Neuronal stem cell (in vitro differentiated cells): ENCODE measurements around the gene ALG14.
A peak's percentile ranks its signal among the peaks of the same experiment; 100 is the strongest.

Source experiments
- DNase-seq: peaks from one replicate; pipeline ENCODE4 v3.0.0-alpha.2; 2013; ENCODE audit warnings: low spot score
- H2AFZ ChIP-seq: one replicate; pipeline ENCODE4 v1.6.1; 2013; ENCODE audit warnings: mild to moderate bottlenecking, low read length, inconsistent platforms
- H2AK5ac ChIP-seq: 2 replicates; pipeline ENCODE4 v1.6.1; 2013; ENCODE audit warnings: low read depth, mild to moderate bottlenecking, inconsistent platforms, low read length, moderate library complexity, mixed read lengths
- H2BK120ac ChIP-seq: 2 replicates; pipeline ENCODE4 v1.6.1; 2013; ENCODE audit warnings: low read depth, mild to moderate bottlenecking, inconsistent platforms, low read length, moderate library complexity, mixed read lengths
- H2BK12ac ChIP-seq: one replicate; pipeline ENCODE4 v1.6.1; 2013; ENCODE audit warnings: low read length, inconsistent platforms
- H2BK15ac ChIP-seq: 2 replicates; pipeline ENCODE4 v1.6.1; 2013; ENCODE audit warnings: mild to moderate bottlenecking, low read length, inconsistent platforms, mixed read lengths
- H2BK5ac ChIP-seq: one replicate; pipeline ENCODE4 v1.6.1; 2013; ENCODE audit warnings: inconsistent platforms, mild to moderate bottlenecking, low read length, moderate library complexity
- H3K14ac ChIP-seq: one replicate; pipeline ENCODE4 v1.6.1; 2013; ENCODE audit warnings: low read length, inconsistent platforms
- H3K18ac ChIP-seq: 2 replicates; pipeline ENCODE4 v1.6.1; 2013; ENCODE audit warnings: low read length, inconsistent platforms
- H3K23ac ChIP-seq: 2 replicates; pipeline ENCODE4 v1.6.1; 2013; ENCODE audit warnings: low read depth, mild to moderate bottlenecking, mixed read lengths, low read length, inconsistent platforms; ENCODE audit not compliant: poor library complexity
- H3K27ac ChIP-seq: replicated peaks from 3 replicates; pipeline ENCODE4 v1.5.1; 2013; ENCODE audit warnings: low read length, inconsistent platforms
- H3K27me3 ChIP-seq, 3 experiments: 2 replicates each; pipeline ENCODE4 v1.6.1; 2013; ENCODE audit warnings: low read length in 3 of 3, mild to moderate bottlenecking in 2 of 3, inconsistent platforms in 1 of 3, low read depth in 1 of 3, mixed read lengths in 1 of 3, moderate library complexity in 1 of 3; ENCODE audit not compliant: control insufficient read depth in 3 of 3, insufficient read depth in 3 of 3
- H3K36me3 ChIP-seq, 2 donors: replicated peaks in 1 of 2; 2 replicates each; pipeline ENCODE4 v1.6.1; 2013; ENCODE audit warnings: low read length in 2 of 2; ENCODE audit not compliant: control insufficient read depth in 2 of 2, insufficient read depth in 2 of 2
- H3K4ac ChIP-seq: 2 replicates; pipeline ENCODE4 v1.6.1; 2013; ENCODE audit warnings: inconsistent platforms, mild to moderate bottlenecking, low read length, moderate library complexity
- H3K4me1 ChIP-seq, 2 donors: 1 replicate in 1 of 2; 2 replicates in 1 of 2; pipeline ENCODE4 v1.6.1; 2013; ENCODE audit warnings: low read length in 2 of 2, low read depth in 1 of 2; ENCODE audit not compliant: control insufficient read depth in 2 of 2, insufficient read depth in 1 of 2
- H3K4me2 ChIP-seq: one replicate; pipeline ENCODE4 v1.6.1; 2013; ENCODE audit warnings: mild to moderate bottlenecking, low read length, inconsistent platforms; ENCODE audit not compliant: insufficient read depth, poor library complexity, severe bottlenecking
- H3K4me3 ChIP-seq, 2 donors: 2 replicates each; pipeline ENCODE4 v1.5.1; 2013; ENCODE audit warnings: low read length in 2 of 2, mild to moderate bottlenecking in 2 of 2, inconsistent platforms in 1 of 2, moderate library complexity in 1 of 2
- H3K79me1 ChIP-seq: one replicate; pipeline ENCODE4 v1.6.1; 2013; ENCODE audit warnings: low read depth, mild to moderate bottlenecking, inconsistent platforms, low read length, moderate library complexity
- H3K9ac ChIP-seq: one replicate; pipeline ENCODE4 v1.6.1; 2013; ENCODE audit warnings: mild to moderate bottlenecking, low read depth, low read length, inconsistent platforms; ENCODE audit not compliant: poor library complexity
- H3K9me3 ChIP-seq, 2 donors: replicated peaks in 1 of 2; 2 replicates each; pipeline versions ENCODE3 to v1.6.1; 2013; ENCODE audit warnings: low read length in 2 of 2, mild to moderate bottlenecking in 2 of 2, inconsistent platforms in 1 of 2, low read depth in 1 of 2, mixed read lengths in 1 of 2, moderate library complexity in 1 of 2; ENCODE audit not compliant: control insufficient read depth in 2 of 2, insufficient read depth in 1 of 2
- H4K8ac ChIP-seq: one replicate; pipeline ENCODE4 v1.6.1; 2013; ENCODE audit warnings: low read depth, mild to moderate bottlenecking, inconsistent platforms, low read length, moderate library complexity
- H4K91ac ChIP-seq: one replicate; pipeline ENCODE4 v1.6.1; 2013; ENCODE audit warnings: low read length, low read depth, mild to moderate bottlenecking, inconsistent platforms; ENCODE audit not compliant: poor library complexity
- WGBS, 2 donors: extraction: QIAGEN DNeasy Blood & Tissue Kit; methylation state at CpG; one replicate each; pipeline ENCODE4 v1.1.7; 2013; ENCODE audit warnings: missing lambda C conversion rate in 2 of 2, mixed read lengths in 1 of 2; ENCODE audit not compliant: insufficient read length in 2 of 2, insufficient replicate concordance in 1 of 2; ENCODE audit errors: extremely low coverage in 2 of 2; 5-methylcytosine and 5-hydroxymethylcytosine counted together

The ALG14 gene

DNA sequence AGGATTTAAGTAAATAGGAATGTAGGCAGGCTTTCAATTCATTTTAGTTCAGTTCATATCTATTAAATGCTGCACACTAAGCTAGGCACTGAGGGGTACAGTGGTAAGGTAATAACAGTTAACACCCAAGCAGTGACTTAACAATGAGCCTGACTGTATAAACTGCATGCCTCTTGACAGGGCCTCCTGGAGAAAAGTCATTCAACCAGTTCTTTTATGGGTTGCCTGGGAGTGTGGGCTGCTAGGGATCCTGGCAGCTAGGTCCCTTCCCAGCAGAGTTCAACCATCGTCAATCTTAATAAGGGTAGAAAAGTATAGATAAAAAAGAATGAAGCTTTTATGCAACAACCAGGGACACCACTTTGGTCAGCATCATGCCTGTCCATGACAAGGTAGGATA, 8.1 kb upstream of the ALG14 start:
- H3K14ac ChIP-seq: no peak overlapping the region
- no peaks in the 10 kb centered on the region for H3K79me1 ChIP-seq
- H3K9me3 ChIP-seq: no peaks in the 10 kb centered on the region
- no peak overlapping the region for H3K9ac ChIP-seq
- no peak overlapping the region for H3K4me3 ChIP-seq
- H2BK5ac ChIP-seq: no peak overlapping the region
- DNase-seq: no peak
- H3K36me3 ChIP-seq: no peaks in the 10 kb centered on the region
- no peak overlapping the region for H2AFZ ChIP-seq
- H2BK120ac ChIP-seq: no peak overlapping the region
- H2BK12ac ChIP-seq: no peak overlapping the region
- no peak overlapping the region for H3K4ac ChIP-seq
- H4K8ac ChIP-seq: no peak overlapping the region
- WGBS, 2 donors: no CpG with 5 or more reads among the region's 1 CpG
- H3K27ac ChIP-seq: no peak overlapping the region
- no peak overlapping the region for H3K4me2 ChIP-seq
- H2AK5ac ChIP-seq: no peak overlapping the region
- H2BK15ac ChIP-seq: no peak overlapping the region
- no peak overlapping the region for H3K23ac ChIP-seq
- H3K4me1 ChIP-seq: peaks cover 0 to 3% of the 10 kb centered on the region in 2 donors
- no peak overlapping the region for H4K91ac ChIP-seq
- H3K27me3 ChIP-seq: peaks cover 0 to 11% (median 0%) of the 10 kb centered on the region in 3 experiments
- no peak overlapping the region for H3K18ac ChIP-seq

DNA sequence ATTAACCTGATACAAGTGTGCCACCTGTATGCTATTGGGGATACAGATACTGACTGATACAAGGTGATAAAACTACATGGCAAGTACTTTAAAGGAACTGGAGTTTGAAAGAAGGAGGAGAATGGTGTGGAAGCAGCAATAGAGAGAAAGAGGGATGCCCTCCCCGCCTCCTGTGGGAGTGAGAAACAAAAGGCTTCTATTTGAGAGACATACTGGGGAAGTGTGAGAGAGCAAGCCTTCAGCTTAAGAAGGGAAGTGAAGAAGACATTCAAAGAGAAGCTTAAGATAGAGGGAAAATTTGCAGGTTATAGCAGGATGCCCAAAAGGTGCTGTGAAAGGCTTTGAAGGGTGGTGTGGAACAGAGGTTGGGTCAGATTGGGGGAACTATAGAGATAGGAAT, 7.7 kb upstream of the ALG14 start:
- no peak overlapping the region for H3K14ac ChIP-seq
- H4K91ac ChIP-seq: no peak overlapping the region
- no peak overlapping the region for H4K8ac ChIP-seq
- no peak for DNase-seq
- no peak overlapping the region for H3K18ac ChIP-seq
- no peak overlapping the region for H2AK5ac ChIP-seq
- no peak overlapping the region for H3K4me2 ChIP-seq
- no peak overlapping the region for H3K27ac ChIP-seq
- no peak overlapping the region for H3K4me3 ChIP-seq
- no peaks in the 10 kb centered on the region for H3K79me1 ChIP-seq
- H2AFZ ChIP-seq: no peak overlapping the region
- H2BK120ac ChIP-seq: no peak overlapping the region
- no peaks in the 10 kb centered on the region for H3K9me3 ChIP-seq
- no peak overlapping the region for H3K4ac ChIP-seq
- H2BK12ac ChIP-seq: no peak overlapping the region
- H3K4me1 ChIP-seq: peaks cover 0 to 3% of the 10 kb centered on the region in 2 donors
- WGBS, 2 donors: no CpG with 5 or more reads among the region's 1 CpG
- H3K23ac ChIP-seq: no peak overlapping the region
- no peak overlapping the region for H2BK15ac ChIP-seq
- H3K9ac ChIP-seq: no peak overlapping the region
- H3K36me3 ChIP-seq: no peaks in the 10 kb centered on the region
- H3K27me3 ChIP-seq: peaks cover 0 to 11% (median 0%) of the 10 kb centered on the region in 3 experiments
- H2BK5ac ChIP-seq: no peak overlapping the region

GRCh38 chr1:95076034-95076433, 3.3 kb upstream of the ALG14 start:
- H3K4ac ChIP-seq: no peak overlapping the region
- H3K4me3 ChIP-seq: no peak overlapping the region
- peaks cover 0 to 1% of the 10 kb centered on the region in 2 donors for H3K36me3 ChIP-seq
- no peaks in the 10 kb centered on the region for H3K79me1 ChIP-seq
- H2BK12ac ChIP-seq: no peak overlapping the region
- H3K14ac ChIP-seq: no peak overlapping the region
- no peak overlapping the region for H2BK5ac ChIP-seq
- H3K4me2 ChIP-seq: no peak overlapping the region
- no peak overlapping the region for H3K27ac ChIP-seq
- peaks cover 0 to 9% (median 0%) of the 10 kb centered on the region in 3 experiments for H3K27me3 ChIP-seq
- H4K91ac ChIP-seq: no peak overlapping the region
- DNase-seq: no peak
- no peak overlapping the region for H2BK120ac ChIP-seq
- no peak overlapping the region for H3K18ac ChIP-seq
- no peak overlapping the region for H2AFZ ChIP-seq
- H3K9me3 ChIP-seq: no peaks in the 10 kb centered on the region
- no peak overlapping the region for H4K8ac ChIP-seq
- H3K4me1 ChIP-seq: peaks cover 2 to 4% of the 10 kb centered on the region in 2 donors
- no peak overlapping the region for H3K9ac ChIP-seq
- no peak overlapping the region for H2BK15ac ChIP-seq
- H2AK5ac ChIP-seq: no peak overlapping the region
- H3K23ac ChIP-seq: no peak overlapping the region

GRCh38 chr1:95073446-95073845, 695 bp upstream of the ALG14 start:
- no peak overlapping the region for H3K27ac ChIP-seq

More at GRCh38 chr1:95073446-95073845, 695 bp upstream of the ALG14 start:
- no peak overlapping the region for H3K4ac ChIP-seq
- H3K27me3 ChIP-seq: peaks cover 0 to 2% (median 0%) of the 10 kb centered on the region in 3 experiments
- H3K9me3 ChIP-seq: no peaks in the 10 kb centered on the region
- no CpG with 5 or more reads among the region's 3 CpGs for WGBS, 2 donors
- peaks cover 0 to 4% of the 10 kb centered on the region in 2 donors for H3K36me3 ChIP-seq
- no peak overlapping the region for H3K14ac ChIP-seq
- H3K4me1 ChIP-seq: peaks cover 2% of the 10 kb centered on the region in 2 donors
- H3K18ac ChIP-seq: no peak overlapping the region
- H4K8ac ChIP-seq: no peak overlapping the region
- peak overlapping the region in 1 of 2 donors; percentile 65 for H3K4me3 ChIP-seq
- no peak overlapping the region for H2BK12ac ChIP-seq
- H3K23ac ChIP-seq: no peak overlapping the region
- H3K9ac ChIP-seq: no peak overlapping the region
- no peak overlapping the region for H2BK15ac ChIP-seq
- H3K79me1 ChIP-seq: no peaks in the 10 kb centered on the region
- no peak for DNase-seq
- no peak overlapping the region for H2BK120ac ChIP-seq
- no peak overlapping the region for H2BK5ac ChIP-seq
- H2AFZ ChIP-seq: peak overlapping the region; percentile 91
- H4K91ac ChIP-seq: no peak overlapping the region
- no peak overlapping the region for H2AK5ac ChIP-seq
- peak overlapping the region; percentile 54 for H3K4me2 ChIP-seq
